Right atrium auricular region (tissue), 2 donors: ENCODE measurements around the gene STK16. TPM values are rescaled to one million over a fixed set of nuclear protein-coding genes. Genes with fewer than 3 reads are reported as not detected.

Source experiments
- DNase-seq: peaks from one replicate; pipeline ENCODE4 v3.0.0-alpha.2; 2019; ENCODE audit warnings: low spot score
- H3K27ac ChIP-seq, 2 donors: fragments of 200-600 bp; sonication (generic); 1 replicate in 1 of 2; 2 replicates in 1 of 2; pipeline ENCODE4 v1.5.1; 2016 to 2019
- H3K27me3 ChIP-seq, 2 donors: fragments of 200-600 bp; sonication (generic); one replicate each; pipeline versions ENCODE4 v1.5.1 to v1.6.0; 2017 to 2019
- H3K36me3 ChIP-seq: fragments of 200-600 bp; sonication (generic); one replicate; pipeline ENCODE4 v1.5.1; 2016
- H3K4me1 ChIP-seq, 2 donors: fragments of 200-600 bp; sonication (generic); one replicate each; pipeline versions ENCODE4 v1.5.1 to v1.6.0; 2017 to 2019
- H3K4me3 ChIP-seq, 2 donors: fragments of 200-600 bp; sonication (generic); 1 replicate in 1 of 2; 2 replicates in 1 of 2; pipeline ENCODE4 v1.5.1; 2017 to 2019; ENCODE audit warnings: mild to moderate bottlenecking in 1 of 2, moderate library complexity in 1 of 2
- H3K9me3 ChIP-seq, 2 donors: fragments of 200-600 bp; sonication (generic); one replicate each; pipeline ENCODE4 v1.5.1; 2019
- microRNA counts, 2 donors: library from miRNA; unstranded; fragments of <30 nt; microRNA quantifications; one replicate each; lab custom pipeline; 2016 to 2017
- microRNA-seq, 2 donors: library from miRNA; unstranded; fragments of <30 nt; microRNA quantifications; one replicate each; pipeline ENCODE4, GENCODE V29; 2016 to 2017; ENCODE audit warnings: borderline number of aligned reads in 2 of 2, borderline replicate concordance in 1 of 2
- total RNA-seq, 2 donors: library from RNA; depleted of rRNA; stranded (reverse); fragments of >200 nt; gene quantifications; one replicate each; pipeline ENCODE4 v1.1.0, GENCODE V29; 2016
- TF ChIP-seq, protein P1 (sequence below), 2 donors: fragments of 200-600 bp; sonication (generic); IDR thresholded peaks; one replicate each; pipeline ENCODE4 v1.5.1; 2019; ENCODE audit warnings: antibody characterized with exemption in 2 of 2

The STK16 gene
- total RNA-seq, 2 donors from 2014 or later = 7.0 to 9.0 TPM

DNA sequence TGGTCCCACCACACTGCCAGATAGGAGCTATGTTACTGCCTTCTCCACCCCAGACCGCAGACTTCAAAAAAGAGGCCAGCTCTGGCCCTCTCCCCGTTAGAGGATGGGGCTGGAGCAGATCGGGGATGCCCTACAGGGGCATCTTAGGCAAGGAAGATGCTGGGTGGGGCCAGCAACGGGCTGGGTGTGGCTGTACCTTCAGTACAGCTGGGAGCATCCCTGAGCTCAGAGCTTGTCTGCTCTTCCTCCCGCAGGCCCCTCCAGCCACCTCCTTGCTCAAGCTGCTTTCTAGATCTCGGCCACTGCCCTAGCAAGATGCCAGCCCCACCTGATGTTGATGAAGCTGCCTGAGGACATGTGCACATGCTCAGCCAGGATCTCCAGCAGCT is 54.1 kb downstream of the STK16 start:
- no peaks in the 10 kb centered on the region for H3K27me3 ChIP-seq
- no peak overlapping the region for H3K27ac ChIP-seq
- no peak for DNase-seq
- H3K36me3 ChIP-seq = no peaks in the 10 kb centered on the region
- no peak overlapping the region for H3K4me3 ChIP-seq
- H3K9me3 ChIP-seq = no peaks in the 10 kb centered on the region
- H3K4me1 ChIP-seq = peaks cover 0 to 13% of the 10 kb centered on the region in 2 donors
- TF ChIP-seq, protein P1, sequence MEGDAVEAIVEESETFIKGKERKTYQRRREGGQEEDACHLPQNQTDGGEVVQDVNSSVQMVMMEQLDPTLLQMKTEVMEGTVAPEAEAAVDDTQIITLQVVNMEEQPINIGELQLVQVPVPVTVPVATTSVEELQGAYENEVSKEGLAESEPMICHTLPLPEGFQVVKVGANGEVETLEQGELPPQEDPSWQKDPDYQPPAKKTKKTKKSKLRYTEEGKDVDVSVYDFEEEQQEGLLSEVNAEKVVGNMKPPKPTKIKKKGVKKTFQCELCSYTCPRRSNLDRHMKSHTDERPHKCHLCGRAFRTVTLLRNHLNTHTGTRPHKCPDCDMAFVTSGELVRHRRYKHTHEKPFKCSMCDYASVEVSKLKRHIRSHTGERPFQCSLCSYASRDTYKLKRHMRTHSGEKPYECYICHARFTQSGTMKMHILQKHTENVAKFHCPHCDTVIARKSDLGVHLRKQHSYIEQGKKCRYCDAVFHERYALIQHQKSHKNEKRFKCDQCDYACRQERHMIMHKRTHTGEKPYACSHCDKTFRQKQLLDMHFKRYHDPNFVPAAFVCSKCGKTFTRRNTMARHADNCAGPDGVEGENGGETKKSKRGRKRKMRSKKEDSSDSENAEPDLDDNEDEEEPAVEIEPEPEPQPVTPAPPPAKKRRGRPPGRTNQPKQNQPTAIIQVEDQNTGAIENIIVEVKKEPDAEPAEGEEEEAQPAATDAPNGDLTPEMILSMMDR (IDR thresholded peaks at IDR 0.05) = no peak

MicroRNA genes within 50 kb of the gene (microRNA counts, 767-probe panel; counts per million panel counts)
- microRNA hsa-miR-153 (lab: Ali Mortazavi, UCI) = 0 to 1,658 counts per million in 2 donors

Small RNA genes within 50 kb of the gene (microRNA-seq; reads per million reads assigned to microRNA genes)
- 0 reads per million in 2 donors for gene MIR153-1

Other genes with a start within 250 kb of the STK16 start
- not detected for gene CFAP65, start 204.0 kb upstream of the STK16 start, total RNA-seq
- gene IHH, start 184.6 kb upstream of the STK16 start, total RNA-seq = not detected
- 1 to 10 TPM; 8.3 to 8.4 TPM for gene NHEJ1, start 84.7 kb upstream of the STK16 start, total RNA-seq
- under 1 TPM; 0.33 to 0.55 TPM for gene SLC23A3, start 75.5 kb upstream of the STK16 start, total RNA-seq
- gene CNPPD1, start 68.6 kb upstream of the STK16 start, total RNA-seq = 10 to 100 TPM; 32.4 to 42.3 TPM
- 10 to 100 TPM; 26.6 to 41.7 TPM for gene RETREG2, start 67.2 kb upstream of the STK16 start, total RNA-seq
- 10 to 100 TPM; 15.5 to 31.5 TPM for gene ZFAND2B, start 38.7 kb upstream of the STK16 start, total RNA-seq
- gene ABCB6, start 26.5 kb upstream of the STK16 start, total RNA-seq = 10 to 100 TPM in 1 of 2 donors, 1 to 10 TPM in 1; 9.3 to 12.1 TPM
- 10 to 100 TPM; 78.8 to 80.3 TPM for gene ATG9A, start 15.8 kb upstream of the STK16 start, total RNA-seq
- 10 to 100 TPM; 14.5 to 14.9 TPM for gene ANKZF1, start 15.7 kb upstream of the STK16 start, total RNA-seq
- 1 to 10 TPM; 1.8 to 3.4 TPM for gene GLB1L, start within 50 bp of the STK16 start, total RNA-seq
- gene TUBA4B, start 7.8 kb downstream of the STK16 start, total RNA-seq = not detected
- 100 to 1,000 TPM in 1 of 2 donors, 10 to 100 TPM in 1; 51.7 to 159 TPM for gene TUBA4A, start 8.4 kb downstream of the STK16 start, total RNA-seq
- gene DNAJB2, start 33.9 kb downstream of the STK16 start, total RNA-seq = 10 to 100 TPM; 33.3 to 38.7 TPM
- gene PTPRN, start 63.9 kb downstream of the STK16 start, total RNA-seq = under 1 TPM in 1 of 2 donors, not detected in 1; 0.74 TPM
- gene RESP18, start 87.3 kb downstream of the STK16 start, total RNA-seq = not detected
- 10 to 100 TPM; 48.1 to 51.2 TPM for gene DNPEP, start 142.4 kb downstream of the STK16 start, total RNA-seq
- gene DES, start 172.9 kb downstream of the STK16 start, total RNA-seq = over 10,000 TPM; 12,280 to 13,654 TPM
- 10 to 100 TPM; 82.2 to 90.8 TPM for gene SPEG, start 189.4 kb downstream of the STK16 start, total RNA-seq